AG20443 (cell line): Measurements from ENCODE around the gene KLK7.

ENCODE experiments used
- DNase-seq: peaks from one replicate; pipeline ENCODE4 v3.0.0; 2012; ENCODE audit warnings: low spot score, mixed read lengths

KLK7 gene

DNA sequence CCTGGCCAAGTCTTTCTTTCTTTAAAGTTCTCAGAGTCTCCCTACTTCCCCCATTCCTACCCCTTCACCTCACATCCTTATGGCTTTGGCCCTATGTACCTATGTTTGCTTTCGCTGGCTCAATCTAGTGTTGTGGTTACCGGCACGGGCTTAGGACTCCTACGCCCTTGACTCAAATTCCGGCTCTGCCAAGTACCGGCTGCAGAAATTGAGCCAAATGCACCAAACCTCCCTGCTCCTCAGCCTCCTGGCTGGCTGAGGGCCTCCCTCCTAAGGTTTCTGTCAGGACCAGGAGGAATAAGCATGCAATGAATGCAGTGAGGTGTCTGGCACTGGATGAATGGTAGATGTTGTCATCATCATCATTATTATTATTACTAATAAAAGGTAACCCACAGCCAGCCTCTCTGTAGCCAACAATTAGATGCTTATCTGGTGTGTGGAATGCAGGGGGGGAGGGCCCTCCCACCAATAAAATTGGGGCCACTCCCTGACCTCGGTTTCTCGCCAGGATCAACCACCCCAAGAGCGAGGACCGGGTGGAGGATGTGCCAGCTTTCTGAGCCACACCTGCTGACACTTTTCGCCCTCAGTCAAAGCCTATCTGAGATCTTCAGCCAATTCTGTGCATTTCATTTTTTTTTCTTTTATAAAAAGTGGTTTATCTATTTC, 51.6 kb downstream of the KLK7 start:
- DNase-seq, result no peak

GRCh38 chr19:50931023-50931422, 52.7 kb downstream of the KLK7 start:
- DNase-seq, result no peak

GRCh38 chr19:50928831-50929230, 54.9 kb downstream of the KLK7 start:
- DNase-seq, result no peak
